CD14-positive monocyte (primary cell): ENCODE data around the gene GDF11. TPM values are rescaled to one million over a fixed set of nuclear protein-coding genes. Genes with fewer than 3 reads are reported as not detected.

Experiments used
- DNase-seq, 3 donors: peaks; one replicate each; pipeline ENCODE4 v3.0.0-alpha.2; 2011 to 2022
- H2AFZ ChIP-seq: 2 replicates; pipeline ENCODE4 v1.6.0; 2012; ENCODE audit warnings: mild to moderate bottlenecking, low read depth, low read length, inconsistent platforms; ENCODE audit not compliant: insufficient read depth, poor library complexity, severe bottlenecking
- H3K27ac ChIP-seq, 2 donors: 1 replicate in 1 of 2; 2 replicates in 1 of 2; pipeline ENCODE4 v1.5.1; 2012 to 2013; ENCODE audit warnings: low read length in 2 of 2, control low read depth in 1 of 2, inconsistent platforms in 1 of 2, low read depth in 1 of 2, mild to moderate bottlenecking in 1 of 2
- H3K27me3 ChIP-seq, 2 donors: one replicate each; pipeline versions ENCODE4 v1.6.0 to v1.6.1; 2011 to 2013; ENCODE audit warnings: low read length in 2 of 2; ENCODE audit not compliant: control insufficient read depth in 2 of 2, insufficient read depth in 2 of 2
- H3K36me3 ChIP-seq, 2 donors: replicated peaks in 1 of 2; 1 replicate in 1 of 2; 2 replicates in 1 of 2; pipeline versions ENCODE4 v1.5.1 to v1.6.1; 2012 to 2013; ENCODE audit warnings: low read length in 2 of 2, control low read depth in 1 of 2, inconsistent platforms in 1 of 2, mild to moderate bottlenecking in 1 of 2; ENCODE audit not compliant: insufficient read depth in 2 of 2, control insufficient read depth in 1 of 2
- H3K4me1 ChIP-seq, 2 donors: 1 replicate in 1 of 2; 2 replicates in 1 of 2; pipeline versions ENCODE4 v1.5.1 to v1.6.1; 2012 to 2013; ENCODE audit warnings: low read length in 2 of 2, control low read depth in 1 of 2, inconsistent platforms in 1 of 2, mild to moderate bottlenecking in 1 of 2, moderate library complexity in 1 of 2; ENCODE audit not compliant: insufficient read depth in 2 of 2, control insufficient read depth in 1 of 2
- H3K4me2 ChIP-seq: replicated peaks from 2 replicates; pipeline ENCODE3; 2012; ENCODE audit warnings: low read length, moderate library complexity, mild to moderate bottlenecking; ENCODE audit not compliant: poor library complexity, severe bottlenecking; ENCODE audit errors: extremely low read depth
- H3K4me3 ChIP-seq, 3 experiments: fragments of 200-600 bp in 1 of 3; sonication (generic) in 1 of 3; replicated peaks in 1 of 3; 1 replicate in 2 of 3; 2 replicates in 1 of 3; pipeline ENCODE4 v1.5.1; 2011 to 2013; ENCODE audit warnings: low read length in 3 of 3, mild to moderate bottlenecking in 3 of 3, control low read depth in 2 of 3, low read depth in 2 of 3, inconsistent platforms in 1 of 3, moderate library complexity in 1 of 3
- H3K79me2 ChIP-seq: 2 replicates; pipeline ENCODE4 v1.6.0; 2012; ENCODE audit warnings: mild to moderate bottlenecking, control low read depth, inconsistent platforms, low read length, moderate library complexity; ENCODE audit not compliant: insufficient read depth
- H3K9ac ChIP-seq: 2 replicates; pipeline ENCODE4 v1.6.0; 2017; ENCODE audit warnings: low read length, mild to moderate bottlenecking; ENCODE audit not compliant: insufficient read depth, poor library complexity, severe bottlenecking
- H3K9me3 ChIP-seq, 2 donors: replicated peaks in 1 of 2; 1 replicate in 1 of 2; 2 replicates in 1 of 2; pipeline versions ENCODE4 v1.5.1 to v1.6.1; 2012 to 2013; ENCODE audit warnings: low read length in 2 of 2, control low read depth in 1 of 2; ENCODE audit not compliant: control insufficient read depth in 1 of 2, insufficient read depth in 1 of 2
- H4K20me1 ChIP-seq: 2 replicates; pipeline ENCODE4 v1.6.0; 2012; ENCODE audit warnings: mild to moderate bottlenecking, low read length, control low read depth, moderate library complexity; ENCODE audit not compliant: insufficient read depth
- H3K27ac Mint-ChIP-seq, 7 donors: one replicate each; pipeline ENCODE4 v1.8.0; 2020; ENCODE audit warnings: mild to moderate bottlenecking in 7 of 7, mixed read lengths in 7 of 7, moderate library complexity in 6 of 7, inconsistent platforms in 2 of 7
- H3K27me3 Mint-ChIP-seq, 3 donors: one replicate each; pipeline ENCODE4 v1.8.0; 2021 to 2022; ENCODE audit warnings: low read depth in 3 of 3, mild to moderate bottlenecking in 3 of 3, mixed read lengths in 3 of 3, moderate library complexity in 3 of 3, inconsistent platforms in 1 of 3
- H3K36me3 Mint-ChIP-seq, 2 donors: one replicate each; pipeline ENCODE4 v1.8.0; 2020; ENCODE audit warnings: mixed read lengths in 2 of 2, inconsistent platforms in 1 of 2, mild to moderate bottlenecking in 1 of 2
- H3K4me1 Mint-ChIP-seq: one replicate; pipeline ENCODE4 v1.8.0; 2020; ENCODE audit warnings: mild to moderate bottlenecking, mixed read lengths
- H3K4me3 Mint-ChIP-seq, 2 donors: one replicate each; pipeline ENCODE4 v1.8.0; 2020; ENCODE audit warnings: mild to moderate bottlenecking in 2 of 2, mixed read lengths in 2 of 2, moderate library complexity in 1 of 2
- H3K9me3 Mint-ChIP-seq, 7 donors: one replicate each; pipeline ENCODE4 v1.8.0; 2020 to 2022; ENCODE audit warnings: mixed read lengths in 7 of 7, mild to moderate bottlenecking in 6 of 7, moderate library complexity in 6 of 7, inconsistent platforms in 2 of 7
- WGBS: methylation state at CpG from one replicate; pipeline ENCODE4 v1.1.5; 2013; ENCODE audit warnings: missing lambda C conversion rate; ENCODE audit not compliant: insufficient coverage; 5-methylcytosine and 5-hydroxymethylcytosine counted together
- intact Hi-C, 2 donors: fragments of 100-400 bp; cut with micrococcal nuclease; formaldehyde crosslinking; loops; one replicate each; pipeline versions ENCODE4 v1.15.0 to v1.15.1; 2023
- polyA plus RNA-seq, 3 donors: library from polyadenylated mRNA; depleted of rRNA in 1 of 3; unstranded in 2 of 3; stranded (reverse) in 1 of 3; fragments of 300-500 nt in 2 of 3; fragments of >200 nt in 1 of 3; fragmentation: Illumina TruSeq in 2 of 3; gene quantifications; 1 replicate in 2 of 3; 2 replicates in 1 of 3; pipeline ENCODE4 v1.2.3, GENCODE V29; 2012 to 2021
- TF ChIP-seq, protein P1 (sequence below): fragments of 200-600 bp; IDR thresholded peaks from one replicate; pipeline ENCODE4 v1.8.0; 2022; ENCODE audit warnings: antibody characterized with exemption, mild to moderate bottlenecking

GDF11 gene
- polyA plus RNA-seq, 3 donors: 0.08 to 0.09 (median 0.09) TPM

DNA sequence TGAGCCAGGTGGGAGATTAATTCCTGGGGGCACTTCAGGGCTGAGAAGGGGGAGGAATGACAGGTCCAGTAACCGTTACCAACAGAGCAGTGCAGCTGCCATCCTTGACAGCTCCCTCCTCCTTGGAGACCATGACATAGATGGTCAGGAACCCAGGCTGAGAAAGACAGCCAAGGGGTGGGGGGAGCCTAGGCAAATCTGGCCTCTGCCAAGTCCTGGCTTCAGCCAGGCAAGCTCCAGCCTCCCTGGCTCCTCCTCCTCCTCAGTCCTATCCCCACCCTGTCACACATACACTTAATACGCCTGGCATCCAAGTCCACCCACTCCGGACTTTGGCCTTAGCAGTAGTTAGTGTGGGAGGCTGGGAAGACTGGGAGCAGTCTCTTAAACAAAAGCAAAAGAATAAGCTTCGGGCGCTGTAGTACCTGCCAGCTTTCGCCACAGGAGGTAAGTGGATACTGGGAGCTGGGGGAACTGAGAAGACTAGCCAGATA, 22.8 kb upstream of the GDF11 start, which contains the start of gene RDH5:
TSS of gene RDH5 (plus strand) at position 323 of the 494 bp plus-strand sequence. CDS start 792 bp downstream, outside the sequence.
- Histone ChIP-seq H3K4me3 (no peak within 1 kb of the TSS), H3K9me3 (no peaks in the 10 kb centered on the region), H3K27ac (peak within 1 kb of the TSS in 1 of 2 donors; percentile 33), H3K4me1 (peaks cover 30 to 63% of the 10 kb centered on the region in 2 donors), H3K9ac (no peak within 1 kb of the TSS), H4K20me1 (peaks cover 63% of the 10 kb centered on the region), H2AFZ (no peak within 1 kb of the TSS), H3K4me2 (no peak within 1 kb of the TSS), H3K27me3 (no peaks in the 10 kb centered on the region), H3K79me2 (peaks cover 34% of the 10 kb centered on the region), H3K36me3 (peaks cover 25 to 66% of the 10 kb centered on the region in 2 donors)
- Mint-ChIP-seq H3K9me3 (peaks cover 0 to 4% (median 0%) of the 10 kb centered on the region in 7 donors), H3K4me3 (no peak within 1 kb of the TSS), H3K36me3 (peaks cover 40 to 59% of the 10 kb centered on the region in 2 donors), H3K27me3 (peaks cover 0 to 2% (median 0%) of the 10 kb centered on the region in 3 donors), H3K27ac (peak within 1 kb of the TSS in 3 of 7 donors; percentile 21 to 54 (median 40)), H3K4me1 (peaks cover 63% of the 10 kb centered on the region)
- WGBS: no CpG with 5 or more reads among the region's 6 CpGs
- intact Hi-C loops: loop anchor here in 1 of 2 donors (5.0 kb wide), 1 partner anchor 63 kb away; no protein-coding TSS in a partner anchor
- DNase-seq: no peak
- TF ChIP-seq, protein P1, sequence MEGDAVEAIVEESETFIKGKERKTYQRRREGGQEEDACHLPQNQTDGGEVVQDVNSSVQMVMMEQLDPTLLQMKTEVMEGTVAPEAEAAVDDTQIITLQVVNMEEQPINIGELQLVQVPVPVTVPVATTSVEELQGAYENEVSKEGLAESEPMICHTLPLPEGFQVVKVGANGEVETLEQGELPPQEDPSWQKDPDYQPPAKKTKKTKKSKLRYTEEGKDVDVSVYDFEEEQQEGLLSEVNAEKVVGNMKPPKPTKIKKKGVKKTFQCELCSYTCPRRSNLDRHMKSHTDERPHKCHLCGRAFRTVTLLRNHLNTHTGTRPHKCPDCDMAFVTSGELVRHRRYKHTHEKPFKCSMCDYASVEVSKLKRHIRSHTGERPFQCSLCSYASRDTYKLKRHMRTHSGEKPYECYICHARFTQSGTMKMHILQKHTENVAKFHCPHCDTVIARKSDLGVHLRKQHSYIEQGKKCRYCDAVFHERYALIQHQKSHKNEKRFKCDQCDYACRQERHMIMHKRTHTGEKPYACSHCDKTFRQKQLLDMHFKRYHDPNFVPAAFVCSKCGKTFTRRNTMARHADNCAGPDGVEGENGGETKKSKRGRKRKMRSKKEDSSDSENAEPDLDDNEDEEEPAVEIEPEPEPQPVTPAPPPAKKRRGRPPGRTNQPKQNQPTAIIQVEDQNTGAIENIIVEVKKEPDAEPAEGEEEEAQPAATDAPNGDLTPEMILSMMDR: no peak

GRCh38 chr12:55720894-55721444, 22.0 kb upstream of the GDF11 start:
- Histone ChIP-seq H3K79me2 (peaks cover 36% of the 10 kb centered on the region), H3K27ac (no peak overlapping the region), H3K4me3 (no peak overlapping the region), H2AFZ (no peak overlapping the region), H3K4me2 (no peak overlapping the region), H3K9ac (no peak overlapping the region), H4K20me1 (peaks cover 72% of the 10 kb centered on the region), H3K9me3 (no peaks in the 10 kb centered on the region), H3K4me1 (peaks cover 24 to 56% of the 10 kb centered on the region in 2 donors), H3K36me3 (peaks cover 32 to 74% of the 10 kb centered on the region in 2 donors), H3K27me3 (no peaks in the 10 kb centered on the region)
- Mint-ChIP-seq H3K27me3 (no peaks in the 10 kb centered on the region), H3K4me3 (no peak overlapping the region), H3K4me1 (peaks cover 64% of the 10 kb centered on the region), H3K9me3 (peaks cover 0 to 4% (median 0%) of the 10 kb centered on the region in 7 donors), H3K27ac (peak overlapping the region in 2 of 7 donors; percentile 21 to 40), H3K36me3 (peaks cover 49 to 68% of the 10 kb centered on the region in 2 donors)
- WGBS: 64% methylated on average over 6 of the region's 9 CpGs
- DNase-seq: peak in 2 of 3 donors; percentile 39 to 51
- TF ChIP-seq, protein P1: peak; percentile 57
- intact Hi-C loops: loop anchor here in 1 of 2 donors (5.0 kb wide), 1 partner anchor 64 kb away; no protein-coding TSS in a partner anchor
